NCI-H1092 treated with DMSO at 0.1 percent for 48 hours (cell line): ENCODE data around the gene XYLT1.

Experiments
- DNase-seq: peaks from one replicate; lab custom pipeline; 2025; lab: John Stamatoyannopoulos, UW

XYLT1 gene

DNA sequence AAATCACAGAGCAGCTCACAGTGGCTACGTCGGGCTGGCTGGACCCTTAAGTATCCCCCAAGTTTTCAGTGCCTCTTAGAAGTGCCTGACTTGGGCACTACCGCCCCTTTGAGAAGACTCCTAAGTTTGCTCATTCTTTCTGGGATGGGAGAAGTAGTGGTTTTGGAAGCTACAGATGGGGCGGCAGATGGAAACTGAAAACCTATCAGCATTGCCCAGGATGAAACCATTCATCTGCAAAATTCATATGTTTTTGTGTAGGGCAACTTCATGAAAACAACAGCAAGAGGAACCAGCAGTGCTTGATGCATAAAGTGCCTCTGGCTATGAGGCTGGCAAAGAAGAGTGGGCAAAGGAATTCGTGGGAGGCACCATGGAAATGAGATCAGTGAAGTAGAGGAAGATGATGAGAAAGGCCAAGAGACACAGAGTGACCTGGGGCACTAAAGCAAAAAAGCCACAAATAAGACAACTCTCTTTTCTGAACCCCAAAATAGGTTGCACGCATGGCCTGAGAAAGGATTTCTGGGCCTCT, 277.1 kb downstream of the XYLT1 start:
- DNase-seq: no peak

DNA sequence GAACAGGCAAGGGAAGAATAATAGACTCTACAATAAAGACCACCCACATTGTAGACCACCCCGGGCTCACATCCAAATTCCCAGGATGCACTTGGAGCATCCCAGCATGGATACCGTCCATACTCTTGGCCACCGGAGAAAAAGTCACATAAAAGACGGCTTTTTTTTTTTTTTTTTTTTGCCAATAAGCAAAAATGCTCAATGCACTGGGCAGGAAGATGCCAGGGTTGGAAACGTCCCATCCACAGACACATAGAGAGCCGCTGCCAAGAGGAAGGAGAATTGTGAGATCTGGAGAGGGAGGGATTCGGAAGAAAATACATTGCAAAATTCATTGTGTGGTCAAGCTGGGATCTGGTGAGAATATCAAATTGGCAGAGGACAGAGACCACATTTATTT, 286.7 kb downstream of the XYLT1 start:
- DNase-seq: no peak

DNA sequence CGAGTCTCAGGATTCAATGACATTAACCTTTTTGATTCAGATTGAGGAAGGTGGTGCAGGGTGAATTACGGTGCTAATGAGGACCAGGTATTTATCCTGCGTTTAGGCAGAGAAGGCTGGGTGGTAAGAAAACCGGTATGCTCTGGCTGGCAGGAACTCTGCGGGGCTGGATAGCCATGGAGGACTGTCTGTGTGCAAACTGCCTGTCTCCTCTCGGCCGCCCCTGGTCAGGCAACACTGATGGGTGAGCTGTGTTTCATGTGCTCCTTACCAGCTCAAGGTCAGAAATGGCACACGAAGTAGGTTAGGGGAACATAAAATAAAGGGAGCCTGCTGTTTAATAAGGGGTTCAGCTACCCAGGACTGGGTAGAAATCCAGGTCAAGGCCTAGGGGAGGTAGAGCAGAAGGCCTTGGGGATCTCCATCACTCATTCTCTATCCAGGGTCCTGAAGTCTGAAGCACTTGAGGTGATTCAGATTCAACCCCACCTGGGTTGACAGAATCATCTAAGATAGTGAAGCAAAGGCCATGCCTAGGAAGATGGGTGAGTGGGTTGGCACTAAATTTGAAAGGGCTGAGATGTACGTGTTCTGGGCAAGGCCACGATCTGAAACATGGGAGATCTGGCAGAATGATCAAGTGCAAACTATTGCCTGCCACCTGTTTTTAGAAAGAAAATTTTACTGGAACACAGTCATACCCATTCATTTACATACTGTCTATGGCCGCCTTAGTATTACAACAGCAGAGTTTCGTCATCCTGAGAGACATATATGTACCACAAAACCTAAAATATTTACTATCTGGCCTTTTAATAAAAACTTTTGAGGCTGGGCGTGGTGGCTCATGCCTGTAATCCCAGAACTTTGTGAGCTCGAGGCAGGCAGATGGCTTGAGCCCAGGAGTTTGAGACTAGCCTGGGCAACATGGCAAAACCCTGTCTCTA, 292.5 kb downstream of the XYLT1 start:
- no peak for DNase-seq

DNA sequence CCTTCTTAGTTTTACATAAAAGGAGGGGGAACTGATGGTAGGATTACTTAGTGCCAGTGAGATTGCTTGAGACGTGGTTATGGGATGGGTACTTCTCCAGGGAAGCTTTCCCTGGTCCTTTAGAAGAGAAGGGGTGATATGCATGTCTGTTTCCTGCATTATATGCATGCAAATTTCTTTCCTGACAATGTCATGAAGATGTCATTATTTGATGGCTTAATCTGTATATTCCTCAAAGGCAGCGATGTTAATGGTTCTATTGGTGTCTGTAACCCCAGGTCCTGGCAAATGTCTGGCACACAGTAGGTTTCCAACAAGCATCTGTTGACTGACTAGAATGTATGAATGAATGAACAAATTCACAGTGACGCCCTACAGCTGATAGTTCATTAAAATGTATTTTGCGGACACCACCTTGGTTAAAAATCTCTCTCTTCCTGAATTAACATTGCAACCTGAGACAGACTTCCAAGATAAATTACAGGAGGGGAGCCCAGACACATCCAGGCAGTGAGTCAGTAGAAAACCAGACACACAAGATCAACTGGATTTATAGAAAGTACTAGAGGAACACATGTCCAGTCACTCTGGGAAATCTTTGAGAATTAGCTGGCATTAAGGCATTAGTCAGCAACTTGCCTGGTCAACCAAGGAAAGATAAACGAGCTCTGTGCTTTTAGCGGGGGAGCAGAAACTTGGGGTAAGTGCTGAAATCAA, 293.4 kb downstream of the XYLT1 start:
- no peak for DNase-seq

- no peak for DNase-seq
Measured at GRCh38 chr16:17176199-17176598, 294.6 kb downstream of the XYLT1 start.

GRCh38 chr16:17173281-17173680, 297.5 kb downstream of the XYLT1 start:
- no peak for DNase-seq

DNA sequence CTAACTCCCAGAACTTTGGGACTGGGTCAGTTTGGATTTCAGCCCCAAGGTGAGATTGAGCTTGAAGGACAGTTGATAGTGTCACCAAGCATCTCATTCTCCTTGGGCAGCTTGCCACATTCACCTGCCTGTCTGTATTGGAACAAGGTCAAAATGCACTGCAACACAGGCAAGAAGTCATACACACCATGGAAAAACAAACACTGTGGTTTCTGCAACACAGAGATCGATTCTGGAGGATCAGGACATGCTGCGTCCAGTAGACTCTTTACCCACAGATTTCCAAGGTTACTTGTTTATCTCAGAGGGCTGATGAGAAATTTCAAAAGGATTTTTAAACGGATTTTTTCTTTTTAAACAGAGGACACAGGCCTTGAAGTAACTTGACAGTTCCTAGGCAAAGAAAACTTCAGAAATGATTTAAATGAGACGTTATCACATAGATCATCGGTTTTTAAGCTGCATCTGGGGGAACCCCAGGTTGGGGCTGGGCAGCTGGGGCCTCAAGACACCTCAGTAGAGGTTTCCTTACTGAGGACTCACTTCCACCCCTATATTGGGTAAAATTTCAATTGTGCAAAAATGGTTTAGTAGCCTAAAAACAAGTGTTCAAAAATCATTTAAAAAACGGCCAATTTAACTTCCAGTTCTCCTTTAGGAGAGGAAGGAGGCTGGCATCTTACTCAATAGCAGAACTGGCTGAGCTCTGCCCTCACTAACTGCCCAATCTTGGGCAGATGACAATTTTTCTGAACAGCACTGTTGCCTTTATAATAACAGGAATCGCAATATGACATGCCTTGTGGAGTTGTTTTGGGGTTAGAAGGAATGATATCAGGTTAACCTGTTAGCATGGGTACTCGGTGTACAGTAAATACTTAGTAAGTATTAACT, 299.3 kb downstream of the XYLT1 start:
- no peak for DNase-seq

GRCh38 chr16:17170435-17170834, 300.3 kb downstream of the XYLT1 start:
- no peak for DNase-seq

DNA sequence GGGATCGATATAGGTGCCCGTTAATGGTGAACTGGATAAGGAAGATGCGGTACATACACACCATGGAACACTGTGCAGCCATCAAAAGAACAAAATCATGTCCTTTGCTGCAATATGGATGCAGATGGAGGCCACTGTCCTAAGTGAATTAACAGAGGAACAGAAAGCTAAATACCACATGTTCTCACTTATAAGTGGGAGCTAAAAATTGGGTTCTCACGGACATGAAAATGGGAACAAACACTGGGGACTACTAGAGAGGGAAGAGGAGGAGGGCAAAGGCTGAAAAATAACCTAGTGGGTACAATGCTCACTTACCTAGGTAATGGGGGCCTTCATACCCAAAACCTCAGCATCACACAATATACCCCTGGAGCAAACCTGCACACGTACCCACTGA, 302.6 kb downstream of the XYLT1 start:
- no peak for DNase-seq

- DNase-seq: no peak
Measured at GRCh38 chr16:17166095-17166494, 304.7 kb downstream of the XYLT1 start.

- no peak for DNase-seq
Measured at GRCh38 chr16:17162560-17162959, 308.2 kb downstream of the XYLT1 start.

- peak; percentile 67 for DNase-seq
Measured at GRCh38 chr16:17160920-17161431, 309.8 kb downstream of the XYLT1 start.

- DNase-seq: peak; percentile 80
Measured at GRCh38 chr16:17160285-17160853, 310.4 kb downstream of the XYLT1 start.

- DNase-seq: no peak
Measured at GRCh38 chr16:17159617-17160016, 311.1 kb downstream of the XYLT1 start.

- no peak for DNase-seq
Measured at GRCh38 chr16:17155936-17156335, 314.8 kb downstream of the XYLT1 start.

DNA sequence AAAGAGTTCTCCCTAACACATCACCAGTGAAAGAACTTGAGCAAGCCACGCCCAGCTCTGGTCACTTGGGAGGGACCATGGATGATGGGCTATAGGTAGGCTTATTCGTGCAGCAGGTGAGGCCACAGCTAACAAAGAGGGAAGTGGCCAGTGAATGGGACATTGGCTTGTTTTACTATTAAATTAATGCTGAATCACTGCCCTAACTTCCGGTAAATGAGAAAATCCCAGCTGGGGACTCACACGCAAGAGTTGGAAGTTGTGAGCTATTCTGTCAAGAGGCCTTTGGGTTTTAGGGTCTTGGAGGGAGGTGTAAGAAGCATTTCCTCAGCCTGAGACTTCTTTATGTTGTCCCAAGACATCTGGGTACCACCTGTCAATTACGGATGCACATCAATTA, 315.3 kb downstream of the XYLT1 start:
- no peak for DNase-seq

- no peak for DNase-seq
Measured at GRCh38 chr16:17154981-17155380, 315.8 kb downstream of the XYLT1 start.

- no peak for DNase-seq
Measured at GRCh38 chr16:17152311-17152710, 318.4 kb downstream of the XYLT1 start.

DNA sequence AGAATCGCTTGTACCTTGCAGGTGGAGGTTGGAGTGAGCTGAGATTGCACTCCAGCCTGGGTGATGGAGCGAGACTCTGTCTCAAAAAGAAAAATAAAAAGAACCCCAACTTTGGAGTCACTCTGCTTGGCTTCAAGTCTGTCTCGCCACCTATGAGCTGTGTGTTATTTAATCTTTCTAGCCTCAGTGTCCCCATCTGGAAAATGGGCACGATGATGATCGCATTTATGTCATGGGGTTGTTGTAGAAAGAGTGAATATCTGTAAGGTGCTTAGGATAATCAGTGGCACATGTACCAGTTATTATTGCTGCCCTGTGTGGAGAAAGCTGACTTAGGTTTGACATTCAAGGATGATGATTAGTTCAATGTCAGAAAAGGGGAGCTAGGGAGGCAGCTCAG, 319.4 kb downstream of the XYLT1 start:
- DNase-seq: no peak

DNA sequence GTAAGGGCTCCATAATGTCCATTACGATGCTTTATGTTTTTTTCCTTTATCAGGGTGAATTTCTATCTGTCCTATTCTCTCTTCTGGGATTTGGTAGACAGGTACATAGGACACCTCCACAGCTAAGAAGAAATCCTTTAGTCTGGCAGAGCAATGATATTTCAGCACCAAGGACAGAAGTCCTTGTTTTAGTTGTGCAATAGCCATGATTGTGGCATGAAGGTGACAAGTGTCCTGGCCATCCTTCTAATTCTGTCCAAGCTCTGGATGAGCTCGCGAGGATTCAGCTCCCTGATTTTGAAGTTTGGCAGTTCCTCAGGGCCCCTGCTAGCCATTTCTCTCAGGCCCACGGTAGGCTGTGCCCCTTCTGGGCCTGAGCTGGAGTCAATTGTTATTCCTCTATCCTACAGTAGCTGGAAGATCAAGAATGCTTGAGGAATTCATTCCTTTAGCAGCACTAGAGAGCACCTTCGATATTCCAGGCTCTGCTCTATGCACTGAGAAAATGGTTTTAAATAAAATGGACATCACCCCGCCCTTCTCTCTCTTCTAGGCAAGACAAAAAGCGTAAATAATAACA, 320.8 kb downstream of the XYLT1 start:
- DNase-seq: no peak

DNA sequence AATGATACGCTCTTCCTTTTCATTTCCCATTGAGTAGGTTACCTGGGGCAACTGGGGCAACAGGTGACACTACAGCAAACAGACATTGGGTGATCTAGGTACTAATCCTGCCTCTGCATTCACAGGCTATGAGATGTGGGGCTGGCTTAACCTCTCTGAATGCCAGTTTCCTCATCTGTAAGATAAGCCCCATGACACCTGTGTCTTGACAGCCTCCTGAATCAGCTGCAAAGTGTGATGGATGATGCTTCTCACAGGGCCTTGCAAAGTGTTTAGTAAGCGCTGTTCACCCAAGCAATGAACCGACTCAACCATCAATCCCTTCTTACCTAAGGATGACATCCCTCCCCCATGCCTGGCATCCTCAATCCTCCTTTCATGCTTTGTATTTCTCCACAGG, 322.8 kb downstream of the XYLT1 start:
- DNase-seq: no peak
